CMK (cell line): ENCODE data around the gene GAB2.
"Not testable (repeated sequence)": the region's sequence is repeated elsewhere in the genome, so short reads cannot be mapped to it uniquely, and the experiment has no call there.

Source experiments
- DNase-seq: peaks from one replicate; pipeline ENCODE4 v3.0.0-alpha.2; 2010; ENCODE audit warnings: low read depth

GAB2 gene

GRCh38 chr11:78248903-78249302 lies 168.7 kb downstream of the GAB2 start:
- no peak for DNase-seq

- DNase-seq = no peak
Measured at GRCh38 chr11:78248191-78248590, 169.4 kb downstream of the GAB2 start.

- DNase-seq = no peak
Measured at GRCh38 chr11:78244546-78245255, 172.9 kb downstream of the GAB2 start.

- DNase-seq = no peak
Measured at GRCh38 chr11:78244080-78244479, 173.5 kb downstream of the GAB2 start.

GRCh38 chr11:78241475-78241874 lies 176.1 kb downstream of the GAB2 start:
- no peak for DNase-seq

GRCh38 chr11:78239781-78240180 lies 177.8 kb downstream of the GAB2 start:
- DNase-seq = no peak

- no peak for DNase-seq
Measured at GRCh38 chr11:78237293-78238046, 180.2 kb downstream of the GAB2 start.

- no peak for DNase-seq
Measured at GRCh38 chr11:78234006-78234405, 183.6 kb downstream of the GAB2 start.

GRCh38 chr11:78233046-78233445 lies 184.6 kb downstream of the GAB2 start:
- DNase-seq = not testable (repeated sequence)

GRCh38 chr11:78231962-78232501 lies 185.6 kb downstream of the GAB2 start:
- DNase-seq = no peak

GRCh38 chr11:78230161-78230877 lies 187.3 kb downstream of the GAB2 start:
- no peak for DNase-seq

- DNase-seq = no peak
Measured at GRCh38 chr11:78229106-78229505, 188.5 kb downstream of the GAB2 start.

GRCh38 chr11:78228467-78228866 lies 189.2 kb downstream of the GAB2 start:
- DNase-seq = peak; percentile 37

GRCh38 chr11:78227921-78228320 lies 189.7 kb downstream of the GAB2 start:
- no peak for DNase-seq

GRCh38 chr11:78226684-78227680 lies 190.6 kb downstream of the GAB2 start:
- no peak for DNase-seq

GRCh38 chr11:78224906-78225420 lies 192.7 kb downstream of the GAB2 start:
- no peak for DNase-seq

GRCh38 chr11:78224506-78224905 lies 193.1 kb downstream of the GAB2 start:
- DNase-seq = no peak

GRCh38 chr11:78223320-78223954 lies 194.2 kb downstream of the GAB2 start:
- DNase-seq = no peak

GRCh38 chr11:78222726-78223125 lies 194.9 kb downstream of the GAB2 start:
- not testable (repeated sequence) for DNase-seq
